CD4-positive, alpha-beta T cell (primary cell): Measurements from ENCODE around the gene IFNGR2. TPM values are rescaled to one million over a fixed set of nuclear protein-coding genes. Genes with fewer than 3 reads are reported as not detected.

Experiments
- ATAC-seq: fragments of 200-7000 bp; cut with Tn5 transposase; one replicate; pipeline ENCODE4 v1.10.0; 2022; ENCODE audit warnings: mild to moderate bottlenecking; ENCODE audit not compliant: poor library complexity
- CTCF ChIA-PET: fragments of 350-600 bp; sonication (Branson Sonifier 250); formaldehyde crosslinking; loops from one replicate; lab custom pipeline; 2021; ENCODE audit warnings: antibody characterized with exemption, inconsistent platforms; lab: Charles Lee
- POLR2A ChIA-PET: fragments of 350-600 bp; sonication (Branson Sonifier 250); formaldehyde crosslinking; loops from one replicate; lab custom pipeline; 2021; ENCODE audit warnings: antibody characterized with exemption, inconsistent platforms; lab: Charles Lee
- DNase-seq, 14 experiments: peaks; one replicate each; pipeline ENCODE4 v3.0.0-alpha.2; 2013 to 2020; ENCODE audit warnings: mixed read lengths in 2 of 14
- H3K27ac ChIP-seq, 2 donors: one replicate each; pipeline versions ENCODE4 v1.5.1 to v1.7.0; 2013; ENCODE audit warnings: low read length in 2 of 2, low read depth in 1 of 2, mild to moderate bottlenecking in 1 of 2
- H3K27me3 ChIP-seq, 2 experiments: 1 replicate in 1 of 2; 2 replicates in 1 of 2; pipeline versions ENCODE4 v1.6.1 to v1.7.0; 2013; ENCODE audit warnings: low read length in 2 of 2, control low read depth in 1 of 2, mild to moderate bottlenecking in 1 of 2, moderate library complexity in 1 of 2; ENCODE audit not compliant: insufficient read depth in 2 of 2, control insufficient read depth in 1 of 2
- H3K36me3 ChIP-seq: one replicate; pipeline ENCODE4 v1.6.1; 2013; ENCODE audit warnings: low read length, control low read depth; ENCODE audit not compliant: insufficient read depth
- H3K4me1 ChIP-seq: one replicate; pipeline ENCODE4 v1.6.1; 2013; ENCODE audit warnings: low read length, control low read depth; ENCODE audit not compliant: insufficient read depth
- H3K4me3 ChIP-seq: one replicate; pipeline ENCODE4 v1.5.1; 2013; ENCODE audit warnings: mild to moderate bottlenecking, low read length, moderate library complexity
- H3K9me3 ChIP-seq, 2 experiments: 1 replicate in 1 of 2; 2 replicates in 1 of 2; pipeline versions ENCODE4 v1.6.1 to v1.7.0; 2013; ENCODE audit warnings: low read length in 2 of 2, mild to moderate bottlenecking in 2 of 2, control low read depth in 1 of 2, moderate library complexity in 1 of 2; ENCODE audit not compliant: control insufficient read depth in 1 of 2, insufficient read depth in 1 of 2
- H3K27ac Mint-ChIP-seq: one replicate; pipeline ENCODE4 v1.8.0; 2020; ENCODE audit warnings: mixed read lengths
- H3K27me3 Mint-ChIP-seq: one replicate; pipeline ENCODE4 v1.8.0; 2021; ENCODE audit warnings: mixed read lengths
- H3K36me3 Mint-ChIP-seq: one replicate; pipeline ENCODE4 v1.8.0; 2021; ENCODE audit warnings: low read depth, mixed read lengths
- H3K4me1 Mint-ChIP-seq: one replicate; pipeline ENCODE4 v1.8.0; 2021; ENCODE audit warnings: low read depth, mixed read lengths
- H3K4me3 Mint-ChIP-seq: one replicate; pipeline ENCODE4 v1.8.0; 2020; ENCODE audit warnings: mild to moderate bottlenecking, mixed read lengths
- H3K9me3 Mint-ChIP-seq: one replicate; pipeline ENCODE4 v1.8.0; 2020; ENCODE audit warnings: mixed read lengths
- intact Hi-C, 2 experiments: fragments of 100-400 bp; cut with DNase I in 1 of 2; cut with micrococcal nuclease in 1 of 2; formaldehyde crosslinking; loops; one replicate each; pipeline versions ENCODE4 v1.15.1 to v1.9.0; 2023 to 2025; cut with DNase I, micrococcal nuclease
- total RNA-seq, 174 experiments: library from RNA in 2 of 174; stranded (reverse) in 2 of 174; gene quantifications; one replicate each; pipeline ENCODE4 v1.2.3 and lab custom pipeline; 2021 to 2026
- TF ChIP-seq, protein P1 (sequence below): fragments of 200-600 bp; IDR thresholded peaks from one replicate; pipeline ENCODE4 v1.8.0; 2022; ENCODE audit warnings: antibody characterized with exemption, mild to moderate bottlenecking

Gene IFNGR2
- total RNA-seq, 2 experiments from 2014 or later, result 14.6 to 17.7 TPM

DNA sequence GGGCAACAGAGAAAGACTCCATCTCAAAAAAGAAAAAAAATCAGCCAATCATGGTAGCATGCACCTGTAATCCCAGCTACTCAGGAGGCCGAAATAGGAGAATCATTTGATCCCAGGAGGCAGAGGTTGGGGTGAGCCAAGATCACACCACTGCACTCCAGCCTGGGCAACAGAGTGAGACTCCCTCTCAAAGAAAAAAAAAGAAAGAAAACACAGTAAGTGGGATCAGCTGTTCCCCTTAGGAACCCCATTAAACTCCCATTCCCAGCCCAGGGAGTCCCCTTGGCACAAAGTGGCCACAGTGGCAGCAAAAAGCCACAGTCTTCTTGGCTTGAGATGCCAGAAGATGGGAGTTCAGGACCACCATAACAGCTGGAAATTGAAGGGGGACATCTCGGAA lies 67.5 kb downstream of the IFNGR2 start:
- Mint-ChIP-seq H3K27ac (no peak overlapping the region), H3K27me3 (no peaks in the 10 kb centered on the region), H3K4me1 (peaks cover 21% of the 10 kb centered on the region), H3K9me3 (no peaks in the 10 kb centered on the region), H3K36me3 (peaks cover 30% of the 10 kb centered on the region), H3K4me3 (no peak overlapping the region)
- POLR2A ChIA-PET, result no interaction called here
- Histone ChIP-seq H3K4me1 (no peaks in the 10 kb centered on the region), H3K36me3 (peaks cover 2% of the 10 kb centered on the region), H3K27ac (no peak overlapping the region), H3K27me3 (no peaks in the 10 kb centered on the region), H3K9me3 (no peaks in the 10 kb centered on the region), H3K4me3 (no peak overlapping the region)
- TF ChIP-seq, protein P1, sequence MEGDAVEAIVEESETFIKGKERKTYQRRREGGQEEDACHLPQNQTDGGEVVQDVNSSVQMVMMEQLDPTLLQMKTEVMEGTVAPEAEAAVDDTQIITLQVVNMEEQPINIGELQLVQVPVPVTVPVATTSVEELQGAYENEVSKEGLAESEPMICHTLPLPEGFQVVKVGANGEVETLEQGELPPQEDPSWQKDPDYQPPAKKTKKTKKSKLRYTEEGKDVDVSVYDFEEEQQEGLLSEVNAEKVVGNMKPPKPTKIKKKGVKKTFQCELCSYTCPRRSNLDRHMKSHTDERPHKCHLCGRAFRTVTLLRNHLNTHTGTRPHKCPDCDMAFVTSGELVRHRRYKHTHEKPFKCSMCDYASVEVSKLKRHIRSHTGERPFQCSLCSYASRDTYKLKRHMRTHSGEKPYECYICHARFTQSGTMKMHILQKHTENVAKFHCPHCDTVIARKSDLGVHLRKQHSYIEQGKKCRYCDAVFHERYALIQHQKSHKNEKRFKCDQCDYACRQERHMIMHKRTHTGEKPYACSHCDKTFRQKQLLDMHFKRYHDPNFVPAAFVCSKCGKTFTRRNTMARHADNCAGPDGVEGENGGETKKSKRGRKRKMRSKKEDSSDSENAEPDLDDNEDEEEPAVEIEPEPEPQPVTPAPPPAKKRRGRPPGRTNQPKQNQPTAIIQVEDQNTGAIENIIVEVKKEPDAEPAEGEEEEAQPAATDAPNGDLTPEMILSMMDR, result no peak
- no peak for DNase-seq
- CTCF ChIA-PET, result no interaction called here
- intact Hi-C loops, result no loop called here
- ATAC-seq, result no peak

DNA sequence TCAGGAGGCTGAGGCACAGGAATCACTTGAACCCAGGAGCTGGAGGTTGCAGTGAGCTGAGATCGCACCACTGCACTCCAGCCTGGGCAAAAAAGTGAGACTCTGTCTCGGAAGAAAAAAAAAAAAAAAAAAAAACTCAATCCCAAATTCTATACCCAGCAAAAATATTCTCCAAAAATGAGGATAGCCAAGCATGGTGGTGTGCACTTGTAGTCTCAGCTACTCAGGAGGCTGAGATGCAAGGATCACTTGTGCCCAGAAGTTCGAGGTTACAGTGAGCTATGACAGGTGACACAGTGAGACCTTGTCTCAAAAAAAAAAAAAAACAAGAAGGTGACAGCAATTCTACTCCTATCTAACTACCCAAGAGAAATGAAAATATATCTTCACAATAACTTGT lies 70.1 kb downstream of the IFNGR2 start:
- Histone ChIP-seq H3K27ac (no peak overlapping the region), H3K4me1 (peaks cover 10% of the 10 kb centered on the region), H3K27me3 (no peaks in the 10 kb centered on the region), H3K9me3 (no peaks in the 10 kb centered on the region), H3K36me3 (no peaks in the 10 kb centered on the region), H3K4me3 (no peak overlapping the region)
- no peaks in the 10 kb centered on the region for H3K27me3 Mint-ChIP-seq
- DNase-seq (no peak), ATAC-seq (no peak)
- CTCF ChIA-PET, result no interaction called here
- H3K9me3 Mint-ChIP-seq, result no peaks in the 10 kb centered on the region
- POLR2A ChIA-PET, result interaction anchor here (0.6 kb wide), 1 partner anchor 12 kb away, joined by 3 read pairs; no protein-coding TSS in a partner anchor
- H3K36me3 Mint-ChIP-seq, result peaks cover 9% of the 10 kb centered on the region
- H3K4me1 Mint-ChIP-seq, result peaks cover 24% of the 10 kb centered on the region
- H3K27ac Mint-ChIP-seq, result no peak overlapping the region
- intact Hi-C loops, result no loop called here
- TF ChIP-seq, protein P1, result no peak
- H3K4me3 Mint-ChIP-seq, result no peak overlapping the region

DNA sequence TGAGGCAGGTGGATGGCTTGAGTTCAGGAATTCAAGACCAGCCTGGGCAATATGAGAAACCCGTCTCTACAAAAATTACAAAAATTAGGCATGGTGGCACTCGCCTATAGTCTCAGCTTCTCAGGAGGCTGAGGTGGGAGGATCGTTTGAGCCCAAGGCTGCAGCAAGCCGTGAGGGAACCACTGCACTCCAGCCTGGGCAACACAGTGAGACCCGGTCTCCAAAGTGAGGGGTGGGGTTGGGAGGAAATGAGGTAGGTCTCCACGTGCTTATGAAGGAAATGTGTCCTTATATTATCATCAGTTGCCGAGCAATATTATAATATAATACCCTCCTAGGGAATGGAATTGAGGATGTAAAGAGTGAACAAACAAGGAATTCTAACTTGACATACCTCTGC lies 73.9 kb downstream of the IFNGR2 start:
- Mint-ChIP-seq H3K4me1 (peaks cover 29% of the 10 kb centered on the region), H3K27me3 (no peaks in the 10 kb centered on the region), H3K36me3 (peaks cover 12% of the 10 kb centered on the region), H3K27ac (peak overlapping the region; percentile 61), H3K9me3 (no peaks in the 10 kb centered on the region), H3K4me3 (peak overlapping the region; percentile 75)
- H3K4me3 ChIP-seq, result no peak overlapping the region
- no peaks in the 10 kb centered on the region for H3K27me3 ChIP-seq
- no peak overlapping the region for H3K27ac ChIP-seq
- DNase-seq, result no peak
- no peaks in the 10 kb centered on the region for H3K36me3 ChIP-seq
- peaks cover 22% of the 10 kb centered on the region for H3K4me1 ChIP-seq
- CTCF ChIA-PET, result no interaction called here
- no peaks in the 10 kb centered on the region for H3K9me3 ChIP-seq
- POLR2A ChIA-PET, result interaction anchor here (1.3 kb wide), 1 partner anchor 66 kb away, joined by 3 read pairs; the partner anchor contains the start of gene SON
- intact Hi-C loops, result loop anchor here in 1 of 2 experiments (5.0 kb wide), 1 partner anchor 705 kb away; the partner anchor contains the start of gene PAXBP1
- TF ChIP-seq, protein P1, result no peak
- no peak for ATAC-seq
